Ureter (tissue), 1 donor: ENCODE data around the gene RSAD1. TPM values are rescaled to one million over a fixed set of nuclear protein-coding genes. Genes with fewer than 3 reads are reported as not detected.

Experiments used
- DNase-seq: peaks from one replicate; pipeline ENCODE4 v3.0.0-alpha.2; 2020; ENCODE audit warnings: low spot score
- total RNA-seq: library from RNA; stranded (reverse); gene quantifications from one replicate; pipeline ENCODE4 v1.2.4, GENCODE V29; 2023
- donor health status: DM: yes; HTN: yes; CAD: no.

The RSAD1 gene
- total RNA-seq, 1 donor from 2014 or later = 33.2 TPM

- DNase-seq = no peak
These were observed 16.7 kb downstream of the RSAD1 start for GRCh38 chr17:50495217-50495823.

DNA sequence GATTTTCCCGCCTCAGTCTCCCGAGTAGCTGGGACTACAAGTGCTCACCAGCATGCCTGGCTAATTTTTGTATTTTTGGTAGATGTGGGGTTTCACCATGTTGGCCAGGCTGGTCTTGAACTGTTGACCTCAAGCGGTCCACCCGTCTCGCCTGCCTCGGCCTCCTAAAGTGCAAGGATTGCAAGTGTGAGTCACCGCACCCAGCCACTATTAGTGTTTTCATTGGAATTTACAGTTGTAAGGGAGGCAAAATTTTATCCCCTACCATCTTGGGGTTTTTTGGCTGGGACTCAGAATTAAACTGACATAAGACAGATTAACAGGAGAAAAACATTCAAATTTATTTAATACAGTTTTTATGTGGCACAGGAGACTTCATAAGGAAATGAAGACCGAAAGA is 17.3 kb downstream of the RSAD1 start:
- DNase-seq = no peak

- DNase-seq = no peak
These were observed 19.6 kb downstream of the RSAD1 start for GRCh38 chr17:50498021-50498874.

GRCh38 chr17:50499270-50499669 is 20.6 kb downstream of the RSAD1 start:
- DNase-seq = no peak

DNA sequence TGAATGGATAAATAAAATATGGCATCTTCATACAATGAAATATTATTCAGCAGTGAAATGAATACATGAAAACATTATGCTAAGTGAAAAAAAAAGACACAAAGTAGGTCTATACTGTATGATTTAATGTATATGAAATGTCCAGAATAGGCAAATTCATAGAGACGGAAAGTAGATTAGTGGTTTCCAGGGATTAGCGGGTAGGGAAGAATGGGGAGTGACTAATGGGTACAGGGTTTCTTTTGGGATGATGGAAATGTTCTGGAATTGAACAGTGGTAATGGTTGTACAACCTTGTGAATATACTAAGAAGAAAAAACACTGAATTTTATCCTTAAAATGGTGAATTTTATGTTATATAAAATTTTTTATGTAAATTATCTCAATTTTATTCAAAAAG is 21.1 kb downstream of the RSAD1 start:
- no peak for DNase-seq

DNA sequence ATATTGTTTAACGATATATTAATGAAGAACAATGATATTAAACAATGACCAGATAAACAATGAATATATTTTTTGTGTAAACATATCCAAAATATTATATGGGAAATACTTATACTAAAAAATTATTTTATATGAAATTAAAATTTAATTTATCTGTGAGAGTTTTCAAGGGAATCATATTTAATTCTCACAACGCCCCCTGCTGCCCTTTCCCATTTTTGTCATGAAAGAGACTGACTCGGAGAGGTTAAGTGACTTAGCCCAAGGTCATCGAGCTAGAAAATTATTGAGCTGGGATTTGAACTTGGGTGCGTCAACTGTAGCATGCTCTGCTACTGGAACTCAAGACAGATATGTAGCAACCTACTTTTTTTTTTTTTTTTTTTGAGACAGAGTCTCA is 22.4 kb downstream of the RSAD1 start:
- no peak for DNase-seq

GRCh38 chr17:50502301-50502990 is 23.8 kb downstream of the RSAD1 start:
- no peak for DNase-seq

- no peak for DNase-seq
These were observed 27.0 kb downstream of the RSAD1 start for GRCh38 chr17:50505591-50506130.

- no peak for DNase-seq
These were observed 27.6 kb downstream of the RSAD1 start for GRCh38 chr17:50506298-50506697.

- DNase-seq = peak; percentile 80
These were observed 29.4 kb downstream of the RSAD1 start, which contains the start of gene MYCBPAP for GRCh38 chr17:50507871-50508572. Gene MYCBPAP (plus strand): TSS chr17:50508439. CDS start chr17:50508675, 236 bp downstream.

DNA sequence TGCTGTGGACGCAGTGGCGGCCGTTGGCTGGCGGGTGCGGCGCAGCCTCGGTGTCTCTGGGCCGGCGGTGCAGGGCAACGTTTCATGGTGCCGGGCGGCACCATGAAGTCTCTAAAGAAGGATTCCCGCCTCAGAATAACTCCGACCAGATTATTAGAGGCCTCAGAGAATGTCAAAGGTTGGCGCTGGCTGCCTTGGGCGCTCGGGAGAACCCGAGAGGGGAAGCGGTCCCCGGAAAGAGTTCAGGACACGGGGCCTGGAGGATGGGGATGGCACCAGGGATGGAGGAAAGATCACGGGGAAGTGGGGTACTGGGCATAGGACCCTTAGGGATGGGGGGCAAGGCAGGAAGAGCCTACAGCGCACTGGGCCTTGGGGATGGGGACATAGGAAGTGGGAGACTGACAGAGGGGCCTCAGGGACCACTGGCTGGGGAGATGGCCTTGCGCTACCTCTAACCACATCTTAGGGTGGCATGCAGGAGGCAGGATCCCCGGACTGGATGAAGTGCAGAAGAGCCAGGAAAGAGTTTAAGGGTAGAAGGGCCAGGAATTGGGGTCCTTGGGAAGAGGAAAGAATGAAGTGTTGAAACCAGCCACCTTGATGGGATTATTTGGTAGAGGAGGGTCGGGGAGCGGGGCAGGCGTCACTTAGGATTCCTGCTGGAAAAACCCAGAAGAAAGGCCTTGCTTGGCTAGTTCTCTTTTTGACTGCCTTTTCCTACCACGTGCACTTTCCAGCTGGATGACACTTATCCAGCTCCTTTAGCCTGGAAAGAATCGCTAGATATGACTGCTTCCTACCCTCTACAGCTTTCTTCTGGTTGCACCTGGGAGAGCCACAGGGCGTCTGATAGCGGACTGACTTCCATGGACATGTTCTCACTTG is 30.2 kb downstream of the RSAD1 start:
- DNase-seq = no peak

DNA sequence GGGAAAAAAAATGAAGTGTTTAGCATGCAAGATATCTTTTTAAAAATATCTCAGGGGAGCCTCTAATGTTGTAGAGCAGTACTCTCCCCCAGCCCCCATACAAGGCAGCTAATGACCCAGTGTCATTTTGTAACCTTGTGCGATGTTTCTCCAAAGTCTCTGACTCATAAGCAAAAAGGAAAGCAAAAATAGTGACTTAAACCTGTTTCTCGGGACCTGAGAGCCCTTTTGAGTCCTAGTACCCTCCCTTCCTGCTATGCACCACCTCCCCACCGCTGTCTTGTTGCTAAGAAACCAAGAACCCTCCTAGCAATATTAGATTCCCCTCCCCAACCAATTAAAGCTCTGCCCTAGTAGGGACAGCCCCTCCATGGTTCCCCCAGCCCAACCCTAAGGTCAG is 32.4 kb downstream of the RSAD1 start:
- DNase-seq = no peak

DNA sequence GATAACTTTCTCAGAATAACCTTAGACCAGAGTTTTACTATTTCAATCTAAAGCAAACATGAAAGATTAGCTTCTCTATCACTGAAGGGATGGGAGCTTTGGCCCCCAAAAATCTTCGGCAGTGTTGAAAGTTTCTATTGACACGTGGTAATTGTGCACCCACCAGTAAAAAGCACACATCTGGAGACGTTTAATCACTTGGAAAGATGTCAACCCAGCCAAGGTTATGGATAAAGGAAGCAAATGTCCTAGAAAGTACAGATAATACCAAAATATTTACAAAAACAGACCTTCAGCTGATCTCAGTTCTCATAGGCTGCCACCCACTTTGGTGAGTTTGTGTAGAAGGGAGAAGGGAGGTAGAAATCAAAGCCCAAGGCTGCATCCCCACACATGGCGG is 34.8 kb downstream of the RSAD1 start:
- no peak for DNase-seq

GRCh38 chr17:50514388-50514787 is 35.7 kb downstream of the RSAD1 start:
- no peak for DNase-seq

GRCh38 chr17:50514936-50515702 is 36.5 kb downstream of the RSAD1 start:
- DNase-seq = no peak

GRCh38 chr17:50517011-50517410 is 38.4 kb downstream of the RSAD1 start:
- DNase-seq = no peak

DNA sequence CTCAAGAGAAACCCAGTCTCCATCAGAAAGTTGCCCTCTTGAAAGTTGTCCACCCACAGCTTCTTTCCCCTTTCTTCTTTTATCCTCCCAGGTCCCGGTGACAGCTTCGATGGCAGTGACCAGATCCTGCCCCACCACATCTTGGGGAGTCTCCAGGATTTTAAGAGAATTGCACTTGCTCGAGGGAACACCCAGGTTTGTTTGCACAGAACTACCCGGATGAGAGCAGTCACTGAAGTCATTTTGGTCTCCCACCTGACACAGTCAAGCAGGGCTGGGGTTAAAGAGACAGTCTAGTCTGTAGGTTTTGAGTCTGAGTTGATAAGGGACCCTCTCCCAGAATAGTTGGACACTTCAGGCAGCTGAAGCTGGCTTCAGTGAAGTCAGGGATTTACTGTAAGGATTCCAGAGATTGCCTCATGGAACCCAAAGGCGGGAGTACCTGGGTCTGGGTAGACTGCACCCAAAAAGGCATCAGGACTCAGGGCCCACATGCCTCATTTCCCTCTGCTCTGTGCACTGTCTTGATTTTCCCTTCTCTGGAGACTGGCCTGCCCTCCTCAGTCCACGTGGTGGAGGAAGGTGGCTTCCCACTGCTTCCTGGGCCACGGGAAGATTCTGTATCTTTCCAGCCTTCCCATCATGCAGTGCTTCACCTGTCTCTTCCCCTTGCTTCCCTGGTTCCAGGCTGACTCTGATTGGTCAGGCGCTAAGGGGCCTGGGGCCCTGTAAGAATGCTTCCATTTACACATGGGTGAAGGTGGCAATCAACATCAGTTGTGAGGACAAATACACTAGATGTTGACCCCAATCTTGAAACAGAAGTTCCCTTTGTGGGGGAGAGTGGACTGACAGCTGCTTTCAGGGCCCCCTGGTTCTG is 39.1 kb downstream of the RSAD1 start:
- DNase-seq = no peak

DNA sequence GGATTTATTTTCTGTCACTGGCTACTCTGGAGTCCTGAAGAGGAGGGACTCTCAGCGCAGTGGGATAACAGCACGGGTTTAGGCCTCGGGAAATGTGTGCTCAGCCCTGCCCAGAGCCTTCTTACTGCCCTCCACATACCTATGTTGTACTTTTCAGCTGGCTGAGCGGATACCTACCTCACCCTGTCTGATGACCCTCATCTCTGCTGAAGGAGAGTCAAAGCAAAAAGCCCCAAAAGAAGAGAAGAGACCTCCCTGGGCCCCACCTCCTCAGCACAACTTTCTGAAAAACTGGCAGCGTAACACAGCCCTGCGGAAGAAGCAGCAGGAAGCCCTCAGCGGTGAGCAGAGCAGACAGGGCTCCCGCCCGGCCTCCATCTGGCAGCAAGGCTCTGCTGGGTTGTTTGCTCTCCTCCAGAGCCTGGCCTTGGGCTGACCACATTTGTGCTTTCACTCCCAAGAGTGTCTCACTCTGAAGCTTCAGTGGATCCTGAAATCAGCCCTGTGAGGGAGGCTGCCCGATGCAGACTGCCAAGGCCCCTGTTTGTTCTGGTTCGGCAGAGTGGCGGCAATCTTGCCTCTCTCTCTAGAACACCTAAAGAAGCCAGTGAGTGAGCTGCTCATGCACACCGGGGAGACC is 39.8 kb downstream of the RSAD1 start:
- no peak for DNase-seq
